T47D (cell line): ENCODE results near the gene CCDC71.

Experiments used
- DNase-seq, 2 experiments: peaks; one replicate each; pipeline versions ENCODE4 v3.0.0 to v3.0.0-alpha.2; 2011 to 2012; ENCODE audit warnings: low read depth in 1 of 2, low spot score in 1 of 2
- JUND ChIP-seq: IDR thresholded peaks from 2 replicates; pipeline ENCODE4 v1.6.1; 2012; ENCODE audit warnings: low read depth
- in situ Hi-C: cut with HindIII; loops from 2 replicates; pipeline ENCODE4 v1.10.0; 2016; ENCODE audit warnings: low sequenced_read_pairs, low pct_unique_long_range_greater_than_20kb

CCDC71 gene

DNA sequence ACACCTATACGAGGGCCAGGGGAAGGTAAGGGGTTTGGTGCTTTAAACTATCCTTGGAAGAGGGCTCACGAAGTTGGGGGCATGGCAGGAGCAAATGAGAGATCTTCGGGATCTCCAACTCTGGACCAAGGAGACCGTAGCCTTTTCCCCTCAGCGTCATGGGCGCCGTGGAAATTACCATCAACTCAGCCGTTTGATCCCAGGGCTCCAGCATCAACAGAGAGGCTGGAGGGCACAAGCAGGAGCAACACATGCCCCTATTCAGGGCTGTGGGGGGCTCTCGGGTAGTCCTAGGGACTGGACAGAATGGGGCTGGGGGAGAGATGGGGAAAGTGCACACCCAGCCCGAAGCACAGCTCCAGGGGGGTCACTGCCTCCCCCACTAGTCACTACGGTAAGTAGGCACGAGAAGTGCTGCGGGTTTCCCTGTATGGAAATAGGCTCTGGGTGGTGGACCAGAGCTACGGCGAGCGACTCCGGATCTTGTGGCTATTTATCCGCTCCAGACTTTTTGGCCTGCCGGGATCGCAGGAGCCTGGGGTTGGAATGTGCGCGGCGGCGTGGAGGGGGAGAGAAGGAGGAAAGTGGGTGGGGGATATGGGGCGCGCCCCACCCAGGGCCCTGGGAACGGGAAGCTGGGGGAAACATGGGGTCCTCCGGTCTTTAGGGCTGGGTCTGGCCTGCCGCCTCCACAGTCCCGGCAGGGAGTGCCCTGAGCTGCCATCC is 32.7 kb downstream of the CCDC71 start:
- in situ Hi-C loops = no loop called here
- DNase-seq = peak; percentile 84 to 91
- no peak for TF ChIP-seq JUND

DNA sequence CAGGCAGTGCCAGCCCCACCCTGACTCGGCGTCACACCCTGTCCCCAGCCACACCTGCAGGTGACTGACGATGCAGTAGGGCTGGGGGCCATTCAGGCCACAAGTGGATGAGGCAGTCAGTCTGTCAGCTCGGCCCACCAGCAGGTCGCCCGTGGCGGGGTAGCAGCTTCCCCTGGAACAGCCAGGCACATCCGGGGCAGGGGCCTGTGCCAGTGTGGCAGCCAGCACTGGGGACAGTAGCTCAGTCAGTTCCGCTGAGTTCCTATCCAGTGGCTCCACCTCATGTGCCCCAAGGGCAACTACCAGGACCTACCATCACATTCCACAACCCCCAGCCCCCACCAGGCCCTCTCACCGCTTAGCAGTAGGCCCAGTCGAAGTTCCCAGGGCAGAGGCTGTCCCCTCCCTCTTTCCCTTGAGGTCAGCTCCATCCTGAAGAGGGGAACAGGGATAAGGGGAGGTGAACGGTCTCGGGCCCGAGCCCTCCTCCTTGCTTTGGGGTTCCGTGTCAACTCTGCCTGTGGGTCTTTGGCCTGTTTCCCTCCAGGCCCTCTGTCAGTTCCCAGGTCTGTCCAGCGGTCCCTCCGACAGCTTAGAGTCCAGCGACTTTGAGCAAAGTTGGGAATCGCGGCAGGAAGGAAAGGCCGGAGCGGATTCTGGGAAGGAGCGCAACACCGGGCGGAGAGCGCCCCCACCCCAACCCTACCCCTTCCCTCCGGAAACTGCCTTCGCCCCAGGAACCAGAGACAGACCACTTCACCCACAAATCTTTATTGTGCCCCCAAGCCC is 33.5 kb downstream of the CCDC71 start, which contains the start of gene LAMB2:
TSS of gene LAMB2 (minus strand) at position 614 of the 789 bp plus-strand sequence. CDS start at position 431, 183 bp downstream.
- DNase-seq = peak; percentile 64 to 86
- TF ChIP-seq JUND = no peak
- in situ Hi-C loops = no loop called here

DNA sequence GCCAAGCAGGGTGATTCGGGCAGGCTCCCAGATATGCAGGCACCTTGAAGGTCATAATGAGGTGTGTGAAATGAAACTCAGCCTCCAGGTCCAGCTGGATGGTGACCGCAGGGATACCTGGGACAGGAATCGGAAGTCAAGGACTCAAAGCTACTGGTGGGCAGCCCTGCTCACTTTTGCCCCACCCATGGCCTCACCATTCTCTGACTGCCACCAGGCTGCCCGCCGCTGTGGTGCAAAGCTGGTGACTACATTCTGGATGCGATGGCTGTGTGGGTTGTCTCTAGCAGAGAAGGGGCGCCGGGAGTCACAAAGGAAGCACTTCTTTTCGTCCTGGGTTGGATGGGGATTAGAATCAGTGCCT is 34.1 kb downstream of the CCDC71 start:
- in situ Hi-C loops = no loop called here
- no peak for DNase-seq
- no peak for TF ChIP-seq JUND

DNA sequence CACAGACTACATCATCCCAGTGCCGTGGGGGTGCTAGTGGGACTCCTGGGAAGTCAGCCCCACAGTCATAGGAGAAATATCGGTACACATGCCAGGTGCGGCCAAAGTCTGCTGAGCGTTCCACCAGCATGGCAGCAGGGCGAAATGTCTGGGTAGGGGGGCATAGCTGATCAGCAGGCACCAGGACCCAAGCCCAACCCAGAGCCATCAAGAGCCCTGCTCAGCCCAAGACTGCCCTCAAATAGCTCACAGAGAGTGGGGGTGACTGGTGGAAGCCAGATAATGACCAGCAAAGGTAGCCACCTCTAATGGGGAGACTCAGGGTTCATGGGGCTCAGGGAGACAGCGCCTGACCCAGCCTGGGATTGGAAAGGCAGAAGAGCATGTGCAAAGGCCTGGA is 34.6 kb downstream of the CCDC71 start:
- in situ Hi-C loops = no loop called here
- TF ChIP-seq JUND = no peak
- DNase-seq = no peak

GRCh38 chr3:49131040-49131439 is 35.1 kb downstream of the CCDC71 start:
- no peak for DNase-seq
- in situ Hi-C loops = no loop called here
- no peak for TF ChIP-seq JUND

DNA sequence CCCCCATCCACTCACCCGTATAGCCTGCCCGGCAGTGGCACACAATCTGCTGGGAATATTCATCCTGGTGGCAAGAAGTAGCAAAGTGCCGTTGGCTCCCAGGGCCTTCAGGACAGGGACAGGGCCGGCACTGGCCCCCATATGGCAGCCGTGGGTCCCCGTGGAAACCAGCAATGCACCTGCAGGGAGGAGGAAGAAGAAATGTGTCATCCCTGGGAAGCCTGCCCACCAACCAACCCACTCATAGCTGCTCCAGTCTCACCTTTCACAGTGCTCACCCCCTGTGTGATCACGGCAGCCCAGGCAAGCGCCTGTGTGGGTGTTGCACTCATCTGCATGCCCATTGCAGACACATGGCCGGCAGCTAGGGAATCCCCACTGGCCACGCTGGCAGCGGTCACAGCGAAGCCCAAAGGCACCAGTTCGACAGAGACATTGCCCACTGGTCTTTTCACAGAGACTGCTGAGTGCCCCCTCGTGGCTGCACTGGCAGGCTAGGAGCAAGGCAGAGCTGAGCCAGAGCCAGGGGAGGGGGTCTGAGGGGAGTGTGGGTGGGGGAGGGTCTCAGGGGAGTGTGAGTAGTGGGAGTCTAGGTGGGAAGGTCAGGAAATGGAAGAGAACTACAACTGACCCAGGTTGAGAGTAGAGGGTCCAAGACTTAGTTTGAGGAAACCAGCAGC is 41.0 kb downstream of the CCDC71 start:
- in situ Hi-C loops = no loop called here
- DNase-seq = no peak
- no peak for TF ChIP-seq JUND

DNA sequence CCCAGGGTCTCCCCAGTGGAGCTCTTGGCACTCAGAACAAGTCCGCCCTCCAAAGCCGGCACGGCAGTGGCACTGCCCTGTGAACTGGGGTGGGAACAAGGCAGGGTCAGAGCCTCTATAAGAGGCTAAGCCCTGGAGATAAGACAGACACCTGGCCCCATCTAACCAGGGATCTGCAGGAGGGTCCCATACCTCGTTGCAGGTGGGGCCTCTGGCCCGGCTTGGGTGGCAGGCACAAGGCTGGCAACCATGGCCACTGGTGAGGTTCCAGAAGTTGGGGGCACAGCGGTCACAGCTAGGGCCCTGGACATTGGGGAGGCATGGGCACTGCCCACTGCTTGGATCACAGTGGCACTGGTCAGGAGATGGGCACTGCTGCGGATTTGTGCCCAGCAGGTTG is 41.9 kb downstream of the CCDC71 start:
- TF ChIP-seq JUND = no peak
- in situ Hi-C loops = no loop called here
- no peak for DNase-seq

- no peak for TF ChIP-seq JUND
- no peak for DNase-seq
- in situ Hi-C loops = no loop called here
Measured at GRCh38 chr3:49123687-49124086, 42.4 kb downstream of the CCDC71 start.

DNA sequence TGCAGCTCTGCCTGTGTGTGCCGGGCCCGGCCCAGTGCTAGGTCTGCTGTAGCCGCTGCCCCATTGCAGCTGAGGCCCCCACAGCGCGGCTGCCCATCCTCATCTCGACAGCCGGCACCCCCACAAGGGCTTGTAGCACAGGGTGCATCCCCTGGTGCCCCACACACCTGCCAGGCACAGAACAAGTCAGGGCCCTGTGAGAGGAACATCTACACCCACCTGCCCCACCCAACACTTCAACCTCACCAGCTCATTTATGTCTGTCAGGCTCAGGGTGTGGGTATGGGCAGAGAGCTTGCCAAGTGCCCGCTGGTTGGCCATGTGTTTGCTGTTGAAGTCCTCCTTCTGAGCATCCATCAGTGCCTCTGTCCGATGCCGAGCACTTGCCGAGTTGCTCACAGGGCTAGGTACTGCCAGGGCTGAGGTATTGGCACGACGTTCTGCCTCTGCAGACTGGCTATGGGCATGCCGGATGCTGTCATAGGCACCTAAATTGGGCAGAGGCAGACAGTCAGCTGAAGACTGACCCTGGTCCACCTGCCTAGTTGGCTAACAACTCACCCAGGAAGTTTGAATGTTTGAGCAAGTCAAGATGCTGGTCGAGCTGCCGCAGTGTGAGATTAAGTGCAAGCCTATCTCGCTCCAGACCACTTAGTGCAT is 43.1 kb downstream of the CCDC71 start:
- TF ChIP-seq JUND = no peak
- no peak for DNase-seq
- in situ Hi-C loops = no loop called here

DNA sequence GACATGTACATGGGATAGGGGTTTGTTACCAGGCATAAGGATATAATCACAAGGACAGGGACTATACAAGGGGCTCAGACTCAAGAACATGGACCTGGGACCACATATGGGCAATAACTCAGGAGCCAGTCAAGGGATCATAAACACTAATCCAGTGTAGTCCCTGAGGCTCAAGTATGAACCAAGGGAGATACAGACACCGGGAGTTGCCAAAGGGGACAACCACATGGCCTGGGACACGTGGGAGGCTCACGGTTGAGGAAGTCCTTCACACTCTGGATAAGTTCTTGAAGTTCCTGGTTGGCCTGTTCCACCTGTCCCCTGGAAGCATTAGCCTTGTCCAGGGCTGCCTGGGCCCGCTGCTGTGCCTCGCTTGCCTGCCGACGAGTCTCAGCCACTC is 43.7 kb downstream of the CCDC71 start:
- DNase-seq = no peak
- no peak for TF ChIP-seq JUND
- in situ Hi-C loops = no loop called here

GRCh38 chr3:49122022-49122421 is 44.1 kb downstream of the CCDC71 start:
- no peak for TF ChIP-seq JUND
- in situ Hi-C loops = no loop called here
- no peak for DNase-seq

- in situ Hi-C loops = no loop called here
- no peak for TF ChIP-seq JUND
- no peak for DNase-seq
Measured at GRCh38 chr3:49121132-49121736, 44.9 kb downstream of the CCDC71 start.
